ENCODE measurements around the gene ATP8B4.

- TF ChIP-seq REST (IDR thresholded peaks at IDR 0.05; ENCODE audit: insufficient read depth in 1 of 2, low read depth in 2 of 2, low read length in 1 of 2) (no peak), CTCF (IDR thresholded peaks at IDR 0.05) (no peak)
These were observed 20.5 kb downstream of the ATP8B4 start for GRCh38 chr15:50098545-50098944.

Data from Panc1 (cell line).